Gastroesophageal sphincter (tissue), 4 donors: ENCODE results near the gene PARM1. TPM values are rescaled to one million over a fixed set of nuclear protein-coding genes. Genes with fewer than 3 reads are reported as not detected.

Source experiments
- ATAC-seq: fragments of 150-250 bp; one replicate; pipeline ENCODE4 v1.9.1; 2016; ENCODE audit warnings: mild to moderate bottlenecking, moderate library complexity
- H3K27ac ChIP-seq, 4 donors: fragments of 200-600 bp; sonication (generic) in 3 of 4; 1 replicate in 3 of 4; 2 replicates in 1 of 4; pipeline ENCODE4 v1.5.1; 2016 to 2019
- H3K27me3 ChIP-seq: fragments of 200-600 bp; sonication (generic); one replicate; pipeline ENCODE4 v1.5.1; 2019
- H3K36me3 ChIP-seq, 2 donors: fragments of 200-600 bp; sonication (generic); one replicate each; pipeline ENCODE4 v1.5.1; 2019; ENCODE audit warnings: control low read depth in 1 of 2
- H3K4me1 ChIP-seq, 3 donors: fragments of 200-600 bp; sonication (generic); 1 replicate in 2 of 3; 2 replicates in 1 of 3; pipeline ENCODE4 v1.5.1; 2016 to 2019; ENCODE audit warnings: control low read depth in 2 of 3
- H3K4me3 ChIP-seq, 2 donors: fragments of 200-600 bp; sonication (generic); one replicate each; pipeline ENCODE4 v1.5.1; 2019; ENCODE audit warnings: mild to moderate bottlenecking in 1 of 2, moderate library complexity in 1 of 2
- H3K9me3 ChIP-seq, 3 donors: fragments of 200-600 bp; sonication (generic); one replicate each; pipeline ENCODE4 v1.5.1; 2017 to 2019; ENCODE audit warnings: control low read depth in 2 of 3
- EP300 ChIP-seq: sonication (generic); formaldehyde crosslinking; IDR thresholded peaks from one replicate; pipeline ENCODE4 v1.6.1; 2017; ENCODE audit warnings: antibody characterized with exemption, mild to moderate bottlenecking
- POLR2A ChIP-seq, 2 donors: fragments of 450-650 bp; IDR thresholded peaks; one replicate each; pipeline ENCODE4 v1.6.1; 2017; ENCODE audit warnings: antibody characterized with exemption in 2 of 2, mild to moderate bottlenecking in 2 of 2, moderate library complexity in 1 of 2
- POLR2AphosphoS5 ChIP-seq: sonication (generic); formaldehyde crosslinking; IDR thresholded peaks from one replicate; pipeline ENCODE4 v1.6.1; 2017; ENCODE audit warnings: antibody characterized with exemption
- WGBS, 2 donors: methylation state at CpG; one replicate each; pipeline ENCODE4 v1.1.5; 2018; ENCODE audit warnings: low coverage in 1 of 2; 5-methylcytosine and 5-hydroxymethylcytosine counted together
- total RNA-seq, 4 donors: library from RNA; depleted of rRNA; stranded (reverse); fragments of >200 nt; gene quantifications; one replicate each; pipeline ENCODE4 v1.1.0, GENCODE V29; 2016
- TF ChIP-seq, protein P1 (sequence below), 4 experiments: fragments of 200-600 bp in 2 of 4; fragments of 450-650 bp in 2 of 4; sonication (generic) in 1 of 4; IDR thresholded peaks; one replicate each; pipeline ENCODE4 v1.5.1; 2017 to 2019; ENCODE audit warnings: antibody characterized with exemption in 4 of 4, mild to moderate bottlenecking in 2 of 4, moderate library complexity in 2 of 4

Gene PARM1
- total RNA-seq, 4 donors from 2014 or later = 17.7 to 24.1 (median 21.4) TPM

DNA sequence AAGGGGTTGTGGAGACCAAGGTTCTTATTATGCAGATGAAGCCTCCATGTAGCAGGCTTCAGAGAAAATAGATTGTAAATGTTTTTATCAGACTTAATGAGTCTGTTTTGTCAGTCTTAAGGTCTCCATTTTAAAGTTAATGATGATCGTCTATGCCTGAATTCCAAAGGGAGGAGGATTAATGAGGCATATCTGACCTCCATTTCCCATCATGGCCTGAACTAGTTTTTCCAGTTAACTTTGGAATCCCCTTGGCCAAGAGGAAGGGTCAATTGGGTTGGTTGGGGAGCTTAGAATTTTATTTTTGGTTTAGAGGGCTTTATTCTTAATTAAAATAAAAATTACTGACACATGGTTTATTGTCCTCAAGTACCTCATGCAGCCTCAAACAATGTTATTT is 6.9 kb upstream of the PARM1 start:
- Histone ChIP-seq H3K27me3 (no peaks in the 10 kb centered on the region), H3K9me3 (no peaks in the 10 kb centered on the region), H3K36me3 (no peaks in the 10 kb centered on the region), H3K4me1 (no peaks in the 10 kb centered on the region), H3K27ac (no peak overlapping the region), H3K4me3 (no peak overlapping the region)
- TF ChIP-seq POLR2AphosphoS5 (no peak), EP300 (no peak), POLR2A (IDR thresholded peaks at IDR 0.05) (no peak)
- TF ChIP-seq, protein P1, sequence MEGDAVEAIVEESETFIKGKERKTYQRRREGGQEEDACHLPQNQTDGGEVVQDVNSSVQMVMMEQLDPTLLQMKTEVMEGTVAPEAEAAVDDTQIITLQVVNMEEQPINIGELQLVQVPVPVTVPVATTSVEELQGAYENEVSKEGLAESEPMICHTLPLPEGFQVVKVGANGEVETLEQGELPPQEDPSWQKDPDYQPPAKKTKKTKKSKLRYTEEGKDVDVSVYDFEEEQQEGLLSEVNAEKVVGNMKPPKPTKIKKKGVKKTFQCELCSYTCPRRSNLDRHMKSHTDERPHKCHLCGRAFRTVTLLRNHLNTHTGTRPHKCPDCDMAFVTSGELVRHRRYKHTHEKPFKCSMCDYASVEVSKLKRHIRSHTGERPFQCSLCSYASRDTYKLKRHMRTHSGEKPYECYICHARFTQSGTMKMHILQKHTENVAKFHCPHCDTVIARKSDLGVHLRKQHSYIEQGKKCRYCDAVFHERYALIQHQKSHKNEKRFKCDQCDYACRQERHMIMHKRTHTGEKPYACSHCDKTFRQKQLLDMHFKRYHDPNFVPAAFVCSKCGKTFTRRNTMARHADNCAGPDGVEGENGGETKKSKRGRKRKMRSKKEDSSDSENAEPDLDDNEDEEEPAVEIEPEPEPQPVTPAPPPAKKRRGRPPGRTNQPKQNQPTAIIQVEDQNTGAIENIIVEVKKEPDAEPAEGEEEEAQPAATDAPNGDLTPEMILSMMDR (IDR thresholded peaks at IDR 0.05) = no peak
- 75 to 88% methylated on average over 1 of the region's 1 CpG for WGBS, 2 donors
- ATAC-seq = no peak

DNA sequence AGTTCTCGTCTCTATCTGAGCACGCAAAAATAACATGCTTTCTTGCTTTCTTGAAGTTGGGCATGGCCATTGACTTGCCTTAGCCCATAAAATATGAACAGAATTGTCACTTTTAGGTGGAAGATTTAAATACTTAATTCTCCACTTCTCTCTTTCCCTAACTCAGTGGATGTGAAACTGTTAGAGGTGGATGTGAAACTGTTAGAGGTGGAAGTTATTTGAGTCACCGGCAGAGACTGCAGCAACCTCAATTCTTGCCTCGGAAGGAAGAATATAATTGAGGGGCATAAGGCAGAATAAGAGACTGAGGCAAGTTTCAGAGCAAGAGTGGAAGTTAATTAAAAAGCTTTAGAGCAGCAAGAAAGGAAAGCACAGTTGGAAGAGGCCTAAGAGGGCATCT is 2.8 kb upstream of the PARM1 start:
- TF ChIP-seq, protein P1 (IDR thresholded peaks at IDR 0.05) = no peak
- TF ChIP-seq POLR2A (IDR thresholded peaks at IDR 0.05) (no peak), EP300 (no peak), POLR2AphosphoS5 (no peak)
- Histone ChIP-seq H3K27me3 (no peaks in the 10 kb centered on the region), H3K27ac (no peak overlapping the region), H3K4me1 (peaks cover 0 to 31% (median 0%) of the 10 kb centered on the region in 3 donors), H3K9me3 (no peaks in the 10 kb centered on the region), H3K4me3 (no peak overlapping the region), H3K36me3 (no peaks in the 10 kb centered on the region)
- WGBS, 2 donors = 90 to 100% methylated on average over 4 of the region's 4 CpGs
- ATAC-seq = no peak

DNA sequence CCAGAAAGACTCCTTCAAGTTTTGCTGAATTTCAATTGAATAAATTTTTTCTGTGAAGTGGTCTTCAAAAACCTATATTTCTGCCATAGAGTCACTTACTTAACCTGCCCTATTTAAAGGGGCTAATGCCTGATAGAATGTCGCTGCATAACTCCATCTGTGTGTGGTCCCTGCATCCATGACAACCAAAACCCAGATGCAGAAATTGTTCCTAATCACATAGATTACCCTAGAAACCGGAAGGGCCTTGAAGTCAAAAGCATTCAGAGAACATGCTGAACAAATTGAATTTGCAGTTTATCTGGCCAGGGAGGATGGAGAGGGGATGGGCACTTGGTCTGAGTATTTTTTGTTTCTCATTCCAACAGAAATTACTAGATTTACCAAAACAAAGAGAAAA is 1.5 kb upstream of the PARM1 start:
- Histone ChIP-seq H3K4me1 (peaks cover 0 to 33% (median 0%) of the 10 kb centered on the region in 3 donors), H3K27ac (no peak overlapping the region), H3K27me3 (no peaks in the 10 kb centered on the region), H3K36me3 (no peaks in the 10 kb centered on the region), H3K9me3 (no peaks in the 10 kb centered on the region), H3K4me3 (no peak overlapping the region)
- ATAC-seq = no peak
- TF ChIP-seq POLR2A (IDR thresholded peaks at IDR 0.05) = no peak
- WGBS, 2 donors = 70% methylated on average over 2 of the region's 2 CpGs; no CpG with 5 or more reads in 1 of the 2 donors

DNA sequence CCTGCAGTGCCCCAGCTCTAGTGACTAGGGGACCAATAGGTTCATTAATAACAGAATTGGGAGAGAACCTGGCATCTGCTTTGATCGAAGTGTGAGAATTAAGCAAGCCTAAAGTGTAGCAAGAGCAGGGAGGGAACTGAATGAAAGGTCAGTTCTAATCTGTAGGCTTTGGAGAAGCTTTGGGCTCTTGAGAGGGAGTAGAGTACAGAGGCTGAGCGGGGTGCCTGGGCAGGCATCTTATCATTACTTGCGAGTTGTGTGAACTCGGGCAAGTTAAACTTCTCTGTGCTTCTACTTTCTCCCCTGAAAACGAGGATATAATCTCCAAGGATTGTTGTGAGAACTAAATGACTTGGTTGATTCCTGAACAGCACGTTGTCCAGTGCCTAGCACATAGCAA is 906 bp upstream of the PARM1 start:
- ATAC-seq = no peak
- peaks cover 0 to 33% (median 0%) of the 10 kb centered on the region in 3 donors for H3K4me1 ChIP-seq
- no peaks in the 10 kb centered on the region for H3K36me3 ChIP-seq
- H3K27ac ChIP-seq = no peak overlapping the region
- TF ChIP-seq POLR2A (IDR thresholded peaks at IDR 0.05) (no peak), POLR2AphosphoS5 (no peak), EP300 (no peak)
- TF ChIP-seq, protein P1 (IDR thresholded peaks at IDR 0.05) = no peak
- H3K4me3 ChIP-seq = no peak overlapping the region
- no peaks in the 10 kb centered on the region for H3K9me3 ChIP-seq
- H3K27me3 ChIP-seq = no peaks in the 10 kb centered on the region
- WGBS, 2 donors = 61 to 76% methylated on average over 6 of the region's 6 CpGs

DNA sequence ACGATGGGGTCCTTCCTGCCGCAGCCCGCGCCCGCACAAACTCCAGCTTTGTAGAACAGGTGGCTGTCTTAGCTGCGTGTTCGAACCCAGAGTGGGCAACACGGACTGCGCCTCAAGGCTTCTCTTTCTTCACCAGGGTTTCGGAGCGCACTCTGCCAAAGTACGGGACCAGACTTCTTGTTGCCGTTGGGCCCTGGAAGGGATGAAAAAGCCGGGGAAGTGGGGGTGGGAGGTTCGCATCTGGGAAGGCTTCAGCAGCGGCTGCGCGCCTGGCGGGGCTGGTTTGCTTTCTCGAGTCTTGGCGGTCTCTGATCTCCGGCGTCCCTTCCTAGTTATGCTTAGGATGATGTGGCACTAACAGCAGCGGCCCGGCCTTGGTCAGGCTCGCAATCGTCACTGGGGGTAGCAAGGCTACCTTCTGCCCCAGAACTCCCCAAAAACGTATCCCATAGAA is 673 bp downstream of the PARM1 start:
- Histone ChIP-seq H3K27me3 (no peaks in the 10 kb centered on the region), H3K36me3 (no peaks in the 10 kb centered on the region), H3K4me1 (peaks cover 0 to 33% (median 0%) of the 10 kb centered on the region in 3 donors), H3K9me3 (no peaks in the 10 kb centered on the region), H3K27ac (peak overlapping the region in 3 of 4 donors; percentile 78 to 83 (median 81)), H3K4me3 (peak overlapping the region; percentile 33 to 73)
- WGBS, 2 donors = no CpG with 5 or more reads among the region's 28 CpGs
- no peak for ATAC-seq
- TF ChIP-seq, protein P1 (IDR thresholded peaks at IDR 0.05) = no peak
- TF ChIP-seq EP300 = no peak
- no peak for TF ChIP-seq POLR2AphosphoS5
- TF ChIP-seq POLR2A (IDR thresholded peaks at IDR 0.05) = no peak
